PFSK-1 (cell line): ENCODE results near the gene COL9A3.

ENCODE experiments used
- POLR2AphosphoS5 ChIP-seq: IDR thresholded peaks from 2 replicates; pipeline ENCODE4 v1.6.1; 2012; ENCODE audit warnings: low read depth, mild to moderate bottlenecking, control low read depth, low read length, moderate library complexity
- SIN3A ChIP-seq: IDR thresholded peaks from 2 replicates; pipeline ENCODE4 v1.6.1; 2012; ENCODE audit warnings: mild to moderate bottlenecking, low read length, moderate library complexity, borderline replicate concordance; ENCODE audit not compliant: insufficient read depth
- TAF1 ChIP-seq: IDR thresholded peaks from 2 replicates; pipeline ENCODE4 v1.6.1; 2012; ENCODE audit warnings: low read length, control low read depth, borderline replicate concordance; ENCODE audit not compliant: insufficient read depth
- TF ChIP-seq, protein P1 (sequence below), 2 experiments: IDR thresholded peaks; 2 replicates each; pipeline versions ENCODE4 v1.6.1 to v1.8.0; 2011 to 2012; ENCODE audit warnings: low read depth in 2 of 2, low read length in 2 of 2, control low read depth in 1 of 2, inconsistent platforms in 1 of 2, mild to moderate bottlenecking in 1 of 2, moderate library complexity in 1 of 2; ENCODE audit not compliant: insufficient read depth in 1 of 2

DNA sequence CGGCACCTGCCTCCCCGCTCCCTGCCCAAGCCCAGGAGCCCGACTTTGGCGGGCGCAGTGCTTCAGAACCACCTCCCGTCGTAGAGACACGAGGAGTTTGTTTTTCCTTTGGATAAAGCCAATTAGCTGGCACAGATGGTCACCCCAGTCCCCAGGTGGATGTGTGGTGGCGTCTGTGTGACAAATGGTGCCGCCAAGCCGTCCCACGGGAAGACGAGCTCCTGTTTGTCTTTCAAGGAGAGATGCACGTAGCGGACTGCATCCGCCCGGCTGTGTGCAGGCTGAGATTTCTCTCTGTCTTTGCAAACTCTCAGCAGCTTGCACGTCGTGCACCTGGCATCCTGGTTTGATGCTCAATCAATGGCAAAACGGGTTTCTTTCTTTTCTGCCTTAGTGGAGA is 36.6 kb upstream of the COL9A3 start:
- TF ChIP-seq POLR2AphosphoS5 (no peak), TAF1 (no peak), SIN3A (no peak)
- TF ChIP-seq, protein P1, sequence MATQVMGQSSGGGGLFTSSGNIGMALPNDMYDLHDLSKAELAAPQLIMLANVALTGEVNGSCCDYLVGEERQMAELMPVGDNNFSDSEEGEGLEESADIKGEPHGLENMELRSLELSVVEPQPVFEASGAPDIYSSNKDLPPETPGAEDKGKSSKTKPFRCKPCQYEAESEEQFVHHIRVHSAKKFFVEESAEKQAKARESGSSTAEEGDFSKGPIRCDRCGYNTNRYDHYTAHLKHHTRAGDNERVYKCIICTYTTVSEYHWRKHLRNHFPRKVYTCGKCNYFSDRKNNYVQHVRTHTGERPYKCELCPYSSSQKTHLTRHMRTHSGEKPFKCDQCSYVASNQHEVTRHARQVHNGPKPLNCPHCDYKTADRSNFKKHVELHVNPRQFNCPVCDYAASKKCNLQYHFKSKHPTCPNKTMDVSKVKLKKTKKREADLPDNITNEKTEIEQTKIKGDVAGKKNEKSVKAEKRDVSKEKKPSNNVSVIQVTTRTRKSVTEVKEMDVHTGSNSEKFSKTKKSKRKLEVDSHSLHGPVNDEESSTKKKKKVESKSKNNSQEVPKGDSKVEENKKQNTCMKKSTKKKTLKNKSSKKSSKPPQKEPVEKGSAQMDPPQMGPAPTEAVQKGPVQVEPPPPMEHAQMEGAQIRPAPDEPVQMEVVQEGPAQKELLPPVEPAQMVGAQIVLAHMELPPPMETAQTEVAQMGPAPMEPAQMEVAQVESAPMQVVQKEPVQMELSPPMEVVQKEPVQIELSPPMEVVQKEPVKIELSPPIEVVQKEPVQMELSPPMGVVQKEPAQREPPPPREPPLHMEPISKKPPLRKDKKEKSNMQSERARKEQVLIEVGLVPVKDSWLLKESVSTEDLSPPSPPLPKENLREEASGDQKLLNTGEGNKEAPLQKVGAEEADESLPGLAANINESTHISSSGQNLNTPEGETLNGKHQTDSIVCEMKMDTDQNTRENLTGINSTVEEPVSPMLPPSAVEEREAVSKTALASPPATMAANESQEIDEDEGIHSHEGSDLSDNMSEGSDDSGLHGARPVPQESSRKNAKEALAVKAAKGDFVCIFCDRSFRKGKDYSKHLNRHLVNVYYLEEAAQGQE (IDR thresholded peaks at IDR 0.05; ENCODE audit: insufficient read depth in 1 of 2, low read depth in 2 of 2, low read length in 2 of 2), result no peak
